ENCODE data around the gene EVC2. TPM values are rescaled to one million over a fixed set of nuclear protein-coding genes. Genes with fewer than 3 reads are reported as not detected.

Gene EVC2
- total RNA-seq, 3 donors from 2014 or later (not counting 1 experiment from before 2014, with no cell fraction given): 0.20 to 2.6 (median 1.5) TPM

DNA sequence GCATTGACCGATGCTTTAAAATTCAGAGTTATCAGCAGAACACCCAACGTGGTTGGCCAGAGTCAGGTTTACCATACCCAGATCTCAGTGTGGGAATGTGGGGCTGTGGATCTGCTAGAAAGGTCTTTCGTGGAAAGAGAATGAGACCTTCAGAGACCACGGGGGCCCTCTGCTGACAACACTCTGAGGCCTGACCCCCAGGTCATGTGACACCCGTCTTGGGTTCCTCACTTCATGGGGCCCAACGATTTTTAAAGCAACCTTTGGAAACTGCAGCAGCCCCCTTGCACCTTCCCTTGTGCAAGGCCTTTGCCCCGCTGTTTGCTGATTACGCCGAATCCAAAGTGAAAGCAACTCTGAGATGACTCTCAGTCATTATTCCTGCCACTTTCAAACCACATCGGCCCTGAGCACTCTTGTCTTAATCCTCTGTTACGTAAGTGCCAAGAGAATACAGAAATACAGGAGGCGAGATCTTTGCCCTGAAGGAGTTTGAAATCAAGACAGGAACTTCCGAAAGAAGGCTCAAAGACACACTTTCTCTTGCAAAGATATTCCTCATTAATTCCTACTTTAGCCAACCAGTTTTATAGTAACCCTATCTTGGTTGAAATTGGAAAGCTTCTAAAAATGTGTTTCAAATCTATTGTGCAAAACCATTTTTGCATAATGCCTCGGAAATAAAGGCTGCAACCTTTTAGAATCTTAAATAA lies 88.3 kb downstream of the EVC2 start:
- intact Hi-C loops (cut with micrococcal nuclease): no loop called here
- no peaks in the 10 kb centered on the region for H3K9me3 ChIP-seq (ENCODE audit: control insufficient read depth, insufficient read depth, low read length)
- H3K27me3 ChIP-seq (ENCODE audit: control insufficient read depth, insufficient read depth, low read length): no peaks in the 10 kb centered on the region
- 80% methylated on average over 14 of the region's 14 CpGs for WGBS (ENCODE audit: insufficient coverage)
- no peak overlapping the region for H3K4me3 ChIP-seq (ENCODE audit: low read length)
- no peaks in the 10 kb centered on the region for H3K4me1 ChIP-seq (ENCODE audit: control insufficient read depth, insufficient read depth, low read length)
- Mint-ChIP-seq H3K4me3 (no peak overlapping the region), H3K9me3 (no peaks in the 10 kb centered on the region), H3K36me3 (no peaks in the 10 kb centered on the region), H3K27ac (no peak overlapping the region), H3K4me1 (no peaks in the 10 kb centered on the region), H3K27me3 (ENCODE audit: low read depth in 2 of 2) (no peaks in the 10 kb centered on the region)
- no peaks in the 10 kb centered on the region for H3K36me3 ChIP-seq (ENCODE audit: control insufficient read depth, insufficient read depth, low read length)
- DNase-seq (no peak), ATAC-seq (no peak)
- no peak overlapping the region for H3K27ac ChIP-seq (ENCODE audit: low read length)
- TF ChIP-seq, protein P1, sequence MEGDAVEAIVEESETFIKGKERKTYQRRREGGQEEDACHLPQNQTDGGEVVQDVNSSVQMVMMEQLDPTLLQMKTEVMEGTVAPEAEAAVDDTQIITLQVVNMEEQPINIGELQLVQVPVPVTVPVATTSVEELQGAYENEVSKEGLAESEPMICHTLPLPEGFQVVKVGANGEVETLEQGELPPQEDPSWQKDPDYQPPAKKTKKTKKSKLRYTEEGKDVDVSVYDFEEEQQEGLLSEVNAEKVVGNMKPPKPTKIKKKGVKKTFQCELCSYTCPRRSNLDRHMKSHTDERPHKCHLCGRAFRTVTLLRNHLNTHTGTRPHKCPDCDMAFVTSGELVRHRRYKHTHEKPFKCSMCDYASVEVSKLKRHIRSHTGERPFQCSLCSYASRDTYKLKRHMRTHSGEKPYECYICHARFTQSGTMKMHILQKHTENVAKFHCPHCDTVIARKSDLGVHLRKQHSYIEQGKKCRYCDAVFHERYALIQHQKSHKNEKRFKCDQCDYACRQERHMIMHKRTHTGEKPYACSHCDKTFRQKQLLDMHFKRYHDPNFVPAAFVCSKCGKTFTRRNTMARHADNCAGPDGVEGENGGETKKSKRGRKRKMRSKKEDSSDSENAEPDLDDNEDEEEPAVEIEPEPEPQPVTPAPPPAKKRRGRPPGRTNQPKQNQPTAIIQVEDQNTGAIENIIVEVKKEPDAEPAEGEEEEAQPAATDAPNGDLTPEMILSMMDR (IDR thresholded peaks at IDR 0.05): no peak

DNA sequence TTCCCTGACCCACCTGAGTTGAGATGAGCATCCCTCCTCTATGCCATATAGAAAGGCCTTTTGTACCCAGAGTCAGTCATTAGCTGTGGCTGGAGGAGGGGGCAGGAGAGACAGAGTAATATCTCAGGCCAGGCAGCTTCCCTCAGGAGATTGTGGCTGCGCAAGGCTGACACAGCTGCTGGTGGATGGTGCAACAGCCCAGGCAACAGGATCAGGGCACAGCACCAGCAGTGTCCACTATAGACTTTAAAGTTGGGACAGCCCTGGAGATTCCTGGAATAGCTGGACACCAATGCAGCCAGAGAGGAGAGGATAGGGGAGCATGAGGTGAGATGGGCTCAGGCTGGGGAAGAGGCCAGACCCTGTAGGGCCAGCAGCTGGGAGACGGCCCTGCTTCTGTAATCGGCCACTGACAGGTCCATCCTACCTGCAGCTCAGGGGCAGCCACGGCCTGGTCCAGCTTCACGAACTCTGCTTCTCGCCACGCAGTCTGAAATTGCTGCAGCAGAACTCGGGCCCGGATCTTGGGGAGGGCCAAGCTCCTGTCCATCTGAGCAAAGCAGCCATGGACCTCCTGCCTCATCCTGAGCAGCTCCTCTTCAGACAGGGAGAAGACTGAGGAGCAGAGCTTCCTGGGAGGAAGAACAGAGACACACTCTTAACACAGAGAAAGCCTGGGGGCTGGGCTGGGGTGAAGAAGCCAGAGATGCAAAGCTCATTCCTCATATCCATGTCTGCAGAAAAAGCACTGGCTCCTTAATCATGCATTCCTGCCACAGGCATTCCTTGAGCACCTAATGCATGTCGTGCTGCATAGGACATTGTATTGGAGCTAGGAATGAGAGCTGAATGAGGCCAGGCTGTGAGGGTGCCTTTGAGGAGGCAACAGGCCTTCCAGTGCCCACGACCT lies 90.1 kb downstream of the EVC2 start:
- WGBS (ENCODE audit: insufficient coverage): 88% methylated on average over 11 of the region's 11 CpGs
- no peak for ATAC-seq
- H3K27ac Mint-ChIP-seq: no peak overlapping the region
- intact Hi-C loops (cut with micrococcal nuclease): no loop called here
- H3K36me3 Mint-ChIP-seq: no peaks in the 10 kb centered on the region
- no peak overlapping the region for H3K4me3 Mint-ChIP-seq
- H3K27me3 ChIP-seq (ENCODE audit: control insufficient read depth, insufficient read depth, low read length): no peaks in the 10 kb centered on the region
- DNase-seq: no peak
- TF ChIP-seq, protein P1 (IDR thresholded peaks at IDR 0.05): no peak
- no peaks in the 10 kb centered on the region for H3K9me3 Mint-ChIP-seq
- H3K4me1 Mint-ChIP-seq: no peaks in the 10 kb centered on the region
- no peaks in the 10 kb centered on the region for H3K4me1 ChIP-seq (ENCODE audit: control insufficient read depth, insufficient read depth, low read length)
- no peaks in the 10 kb centered on the region for H3K27me3 Mint-ChIP-seq (ENCODE audit: low read depth in 2 of 2)
- no peaks in the 10 kb centered on the region for H3K36me3 ChIP-seq (ENCODE audit: control insufficient read depth, insufficient read depth, low read length)
- H3K27ac ChIP-seq (ENCODE audit: low read length): no peak overlapping the region
- no peak overlapping the region for H3K4me3 ChIP-seq (ENCODE audit: low read length)
- H3K9me3 ChIP-seq (ENCODE audit: control insufficient read depth, insufficient read depth, low read length): no peaks in the 10 kb centered on the region

DNA sequence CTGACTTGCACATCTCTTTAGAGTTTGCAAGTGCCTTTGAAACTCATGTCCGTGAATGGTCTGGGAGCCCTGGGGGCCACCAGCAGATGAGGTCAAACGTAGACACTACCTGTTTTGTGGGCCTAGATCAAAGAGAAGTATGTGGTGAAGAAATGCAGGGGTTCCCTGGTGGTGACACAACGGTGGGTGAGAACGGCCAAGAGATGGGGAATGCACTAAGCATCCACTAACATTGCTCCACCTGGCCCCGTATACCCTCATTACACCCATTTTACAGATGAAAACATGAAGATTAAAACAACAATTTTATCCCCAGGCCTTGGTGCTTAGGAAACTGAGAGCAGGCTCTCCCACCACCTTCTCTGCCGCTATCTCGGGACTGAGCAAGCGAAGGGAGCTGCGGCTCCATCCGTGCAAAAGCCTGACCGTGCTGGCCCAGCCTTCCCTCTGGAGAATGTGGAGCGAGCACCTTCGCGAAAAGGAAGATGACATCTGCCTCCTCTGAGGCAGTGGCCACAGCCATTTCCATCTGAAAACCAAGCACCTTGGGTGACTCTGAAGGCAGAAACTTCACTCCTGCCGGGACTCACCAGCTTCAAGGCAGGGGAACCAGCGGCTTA lies 91.9 kb downstream of the EVC2 start:
- H3K27ac ChIP-seq (ENCODE audit: low read length): no peak overlapping the region
- Mint-ChIP-seq H3K27me3 (ENCODE audit: low read depth in 2 of 2) (no peaks in the 10 kb centered on the region), H3K4me1 (no peaks in the 10 kb centered on the region), H3K36me3 (no peaks in the 10 kb centered on the region), H3K4me3 (no peak overlapping the region), H3K27ac (no peak overlapping the region), H3K9me3 (no peaks in the 10 kb centered on the region)
- whole genome bisulfite sequencing (ENCODE audit: insufficient coverage): 92% methylated on average over 16 of the region's 16 CpGs
- H3K4me1 ChIP-seq (ENCODE audit: control insufficient read depth, insufficient read depth, low read length): no peaks in the 10 kb centered on the region
- TF ChIP-seq, protein P1 (IDR thresholded peaks at IDR 0.05): no peak
- H3K36me3 ChIP-seq (ENCODE audit: control insufficient read depth, insufficient read depth, low read length): no peaks in the 10 kb centered on the region
- H3K27me3 ChIP-seq (ENCODE audit: control insufficient read depth, insufficient read depth, low read length): no peaks in the 10 kb centered on the region
- no peak for DNase-seq
- H3K4me3 ChIP-seq (ENCODE audit: low read length): no peak overlapping the region
- no peak for ATAC-seq
- intact Hi-C loops (cut with micrococcal nuclease): no loop called here
- no peaks in the 10 kb centered on the region for H3K9me3 ChIP-seq (ENCODE audit: control insufficient read depth, insufficient read depth, low read length)
